ENCODE results near the gene TNPO3.

GRCh38 chr7:128988372-128988771 is 66.5 kb downstream of the TNPO3 start:
- TF ChIP-seq CTCF (IDR thresholded peaks at IDR 0.05) (no peak), POLR2AphosphoS5 (IDR thresholded peaks at IDR 0.05) (no peak)
